GM12801 (cell line): Measurements from ENCODE around the gene LRRC42.

Experiments used
- CTCF ChIP-seq: IDR thresholded peaks from one replicate; pipeline ENCODE4 v1.5.1; 2011; ENCODE audit warnings: control low read depth; ENCODE audit not compliant: insufficient read length; ENCODE audit errors: extremely low read depth

LRRC42 gene

GRCh38 chr1:53979712-53980450, 33.7 kb downstream of the LRRC42 start:
- no peak for TF ChIP-seq CTCF

- no peak for TF ChIP-seq CTCF
Measured at GRCh38 chr1:53981220-53981619, 35.1 kb downstream of the LRRC42 start.

- no peak for TF ChIP-seq CTCF
Measured at GRCh38 chr1:53982034-53982762, 36.0 kb downstream of the LRRC42 start.

GRCh38 chr1:53982763-53983104, 36.6 kb downstream of the LRRC42 start:
- no peak for TF ChIP-seq CTCF

- no peak for TF ChIP-seq CTCF
Measured at GRCh38 chr1:53984726-53985125, 38.6 kb downstream of the LRRC42 start.

GRCh38 chr1:53986458-53986857, 40.3 kb downstream of the LRRC42 start:
- no peak for TF ChIP-seq CTCF

GRCh38 chr1:53987880-53988279, 41.7 kb downstream of the LRRC42 start:
- TF ChIP-seq CTCF: no peak
